ENCODE measurements around the gene AXL. TPM values are rescaled to one million over a fixed set of nuclear protein-coding genes. Genes with fewer than 3 reads are reported as not detected.
"Not testable (repeated sequence)": the region's sequence is repeated elsewhere in the genome, so short reads cannot be mapped to it uniquely, and the experiment has no call there.

AXL gene
- total RNA-seq, 2 donors from 2014 or later = 138 to 157 TPM

DNA sequence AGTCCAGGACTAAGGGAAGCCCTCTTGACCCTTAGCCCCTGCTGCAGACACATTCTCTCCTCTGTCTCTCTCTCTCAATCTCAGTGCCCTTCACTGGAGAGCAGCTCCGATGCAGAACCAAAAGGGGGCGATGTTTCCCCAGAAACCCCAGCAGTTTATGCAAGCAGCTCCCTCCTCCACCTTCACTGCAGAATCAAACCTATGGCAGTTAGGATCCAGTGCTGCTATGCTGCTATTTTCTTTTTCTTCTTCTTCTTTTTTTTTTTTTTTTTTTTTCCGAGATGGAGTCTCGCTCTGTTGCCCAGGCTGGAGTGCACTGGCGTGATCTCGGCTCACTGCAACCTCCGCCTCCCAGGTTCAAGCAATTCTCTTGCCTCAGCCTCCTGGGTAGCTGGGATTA is 14.7 kb upstream of the AXL start:
- DNase-seq (ENCODE audit: low spot score); H3K27ac ChIP-seq; H3K4me1 ChIP-seq (ENCODE audit: control insufficient read depth in 1 of 2, low read depth in 2 of 2); H3K9me3 ChIP-seq; H3K36me3 ChIP-seq; H3K27me3 ChIP-seq (replicated peaks; ENCODE audit: insufficient read depth); H3K4me3 ChIP-seq: not testable (repeated sequence)
- peak; percentile 95 for ATAC-seq (ENCODE audit: insufficient number of reproducible peaks, low FRiP score, low read depth)
- TF ChIP-seq, protein P1, sequence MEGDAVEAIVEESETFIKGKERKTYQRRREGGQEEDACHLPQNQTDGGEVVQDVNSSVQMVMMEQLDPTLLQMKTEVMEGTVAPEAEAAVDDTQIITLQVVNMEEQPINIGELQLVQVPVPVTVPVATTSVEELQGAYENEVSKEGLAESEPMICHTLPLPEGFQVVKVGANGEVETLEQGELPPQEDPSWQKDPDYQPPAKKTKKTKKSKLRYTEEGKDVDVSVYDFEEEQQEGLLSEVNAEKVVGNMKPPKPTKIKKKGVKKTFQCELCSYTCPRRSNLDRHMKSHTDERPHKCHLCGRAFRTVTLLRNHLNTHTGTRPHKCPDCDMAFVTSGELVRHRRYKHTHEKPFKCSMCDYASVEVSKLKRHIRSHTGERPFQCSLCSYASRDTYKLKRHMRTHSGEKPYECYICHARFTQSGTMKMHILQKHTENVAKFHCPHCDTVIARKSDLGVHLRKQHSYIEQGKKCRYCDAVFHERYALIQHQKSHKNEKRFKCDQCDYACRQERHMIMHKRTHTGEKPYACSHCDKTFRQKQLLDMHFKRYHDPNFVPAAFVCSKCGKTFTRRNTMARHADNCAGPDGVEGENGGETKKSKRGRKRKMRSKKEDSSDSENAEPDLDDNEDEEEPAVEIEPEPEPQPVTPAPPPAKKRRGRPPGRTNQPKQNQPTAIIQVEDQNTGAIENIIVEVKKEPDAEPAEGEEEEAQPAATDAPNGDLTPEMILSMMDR (IDR thresholded peaks at IDR 0.05) = peak; percentile 80

DNA sequence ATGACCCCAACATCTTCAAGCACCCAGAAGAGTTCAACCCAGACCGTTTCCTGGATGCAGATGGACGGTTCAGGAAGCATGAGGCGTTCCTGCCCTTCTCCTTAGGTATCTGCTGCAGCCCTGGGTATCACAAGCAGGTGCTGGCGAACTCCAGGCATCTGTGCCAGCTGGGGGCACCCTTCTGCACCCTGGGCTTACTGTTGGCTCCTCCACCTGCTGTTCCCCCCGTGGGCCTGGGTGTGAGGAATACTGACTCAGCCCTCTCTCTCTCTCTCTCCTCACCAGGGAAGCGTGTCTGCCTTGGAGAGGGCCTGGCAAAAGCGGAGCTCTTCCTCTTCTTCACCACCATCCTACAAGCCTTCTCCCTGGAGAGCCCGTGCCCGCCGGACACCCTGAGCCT is 13.0 kb upstream of the AXL start:
- H3K36me3 ChIP-seq = no peaks in the 10 kb centered on the region
- no peak overlapping the region for H3K4me3 ChIP-seq
- no peaks in the 10 kb centered on the region for H3K9me3 ChIP-seq
- ATAC-seq (ENCODE audit: insufficient number of reproducible peaks, low FRiP score, low read depth) (no peak), DNase-seq (ENCODE audit: low spot score) (no peak)
- H3K4me1 ChIP-seq (ENCODE audit: control insufficient read depth in 1 of 2, low read depth in 2 of 2) = peaks cover 0 to 8% of the 10 kb centered on the region in 2 donors
- H3K27me3 ChIP-seq (replicated peaks; ENCODE audit: insufficient read depth) = no peaks in the 10 kb centered on the region
- H3K27ac ChIP-seq = no peak overlapping the region
- TF ChIP-seq, protein P1 (IDR thresholded peaks at IDR 0.05) = no peak

DNA sequence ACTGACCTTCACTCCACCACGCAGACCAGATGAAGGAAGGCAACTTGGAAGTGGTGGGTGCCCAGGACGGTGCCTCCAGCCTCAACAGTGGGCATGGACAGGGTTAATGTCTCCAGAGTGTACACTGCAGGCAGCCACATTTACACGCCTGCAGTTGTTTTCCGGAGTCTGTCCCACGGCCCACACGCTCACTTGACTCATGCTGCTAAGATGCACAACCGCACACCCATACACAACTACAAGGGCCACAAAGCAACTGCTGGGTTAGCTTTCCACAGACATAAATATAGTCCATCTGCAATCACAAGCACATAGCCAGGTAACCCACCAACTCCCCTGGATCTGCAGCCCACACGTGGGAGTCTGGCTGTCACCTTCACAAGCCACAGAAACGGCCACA is 12.6 kb upstream of the AXL start:
- H3K27ac ChIP-seq = peak overlapping the region in 1 of 2 donors; percentile 76
- ATAC-seq (ENCODE audit: insufficient number of reproducible peaks, low FRiP score, low read depth) = no peak

DNA sequence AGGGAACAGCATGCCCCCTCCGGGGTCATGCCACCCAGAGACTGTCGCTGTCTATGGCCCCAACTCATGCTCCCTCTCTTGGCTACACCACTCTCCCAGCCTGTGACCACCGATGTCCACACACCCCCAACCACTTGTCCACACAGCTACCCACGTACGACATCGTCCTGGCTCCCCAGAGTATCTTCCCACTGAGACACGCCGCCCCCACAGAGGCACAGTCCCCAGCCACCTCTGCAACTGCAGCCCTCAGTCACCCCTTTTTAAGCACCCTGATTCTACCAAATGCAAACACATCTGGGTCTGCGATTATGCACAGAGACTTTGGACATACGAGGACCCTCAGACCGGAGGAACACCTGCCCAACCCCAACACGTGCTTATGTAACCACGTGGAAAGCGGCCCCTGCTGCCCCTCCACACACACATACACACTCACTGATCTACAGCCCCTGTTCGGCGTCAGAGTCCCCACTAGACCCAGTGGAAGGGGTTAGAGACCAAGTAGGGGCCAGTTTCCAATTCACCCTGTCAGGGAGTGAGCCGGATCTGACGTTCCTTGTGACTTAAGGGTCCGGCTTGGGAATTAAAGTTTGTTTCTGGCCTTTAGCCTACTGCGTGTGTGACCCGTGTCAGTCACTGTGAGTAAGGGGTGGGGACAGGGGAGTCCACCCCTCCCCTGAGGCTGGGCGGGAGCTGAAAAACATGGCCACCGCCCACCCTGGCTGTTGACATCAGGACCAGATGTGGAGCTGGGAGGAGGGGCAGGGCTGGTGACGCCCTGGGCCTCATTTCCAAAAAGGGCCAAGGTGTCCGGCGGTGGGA is 11.9 kb upstream of the AXL start:
- TF ChIP-seq, protein P1 (IDR thresholded peaks at IDR 0.05) = no peak
- Histone ChIP-seq H3K27me3 (replicated peaks; ENCODE audit: insufficient read depth) (no peaks in the 10 kb centered on the region), H3K36me3 (no peaks in the 10 kb centered on the region), H3K9me3 (no peaks in the 10 kb centered on the region), H3K4me1 (ENCODE audit: control insufficient read depth in 1 of 2, low read depth in 2 of 2) (peaks cover 0 to 8% of the 10 kb centered on the region in 2 donors), H3K27ac (peak overlapping the region; percentile 36 to 76), H3K4me3 (peak overlapping the region; percentile 35)
- peak; percentile 62 for DNase-seq (ENCODE audit: low spot score)
- ATAC-seq (ENCODE audit: insufficient number of reproducible peaks, low FRiP score, low read depth) = no peak

More for the DNA sequence above, 12.6 kb upstream of the AXL start:
- no peak for DNase-seq (ENCODE audit: low spot score)
- Histone ChIP-seq H3K9me3 (no peaks in the 10 kb centered on the region), H3K36me3 (no peaks in the 10 kb centered on the region), H3K27me3 (replicated peaks; ENCODE audit: insufficient read depth) (no peaks in the 10 kb centered on the region), H3K4me3 (no peak overlapping the region), H3K4me1 (ENCODE audit: control insufficient read depth in 1 of 2, low read depth in 2 of 2) (peaks cover 0 to 8% of the 10 kb centered on the region in 2 donors)
- TF ChIP-seq, protein P1 (IDR thresholded peaks at IDR 0.05) = no peak

DNA sequence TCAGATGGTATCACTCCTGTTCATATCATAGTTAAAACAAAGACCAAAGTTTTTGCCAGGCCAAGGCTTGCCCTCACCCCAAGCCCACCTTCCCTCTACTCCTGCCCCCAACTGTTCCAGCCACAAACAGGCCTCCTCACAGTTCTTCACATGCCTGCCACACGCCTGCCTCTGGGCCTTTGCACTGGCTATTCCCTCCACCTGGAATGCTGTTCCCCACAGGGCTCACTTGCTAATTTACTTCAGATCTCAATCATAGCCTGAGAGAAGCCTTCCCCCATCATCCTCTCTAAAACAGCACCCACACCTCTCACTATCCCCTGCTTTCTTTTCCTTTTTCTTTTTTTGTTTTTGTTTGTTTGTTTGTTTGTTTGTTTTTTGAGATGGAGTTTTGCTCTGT is 4.9 kb upstream of the AXL start:
- Histone ChIP-seq H3K27me3 (replicated peaks; ENCODE audit: insufficient read depth) (no peaks in the 10 kb centered on the region), H3K4me3 (no peak overlapping the region), H3K9me3 (no peaks in the 10 kb centered on the region), H3K27ac (no peak overlapping the region), H3K4me1 (ENCODE audit: control insufficient read depth in 1 of 2, low read depth in 2 of 2) (peaks cover 0 to 11% of the 10 kb centered on the region in 2 donors), H3K36me3 (no peaks in the 10 kb centered on the region)
- DNase-seq (ENCODE audit: low spot score) (no peak), ATAC-seq (ENCODE audit: insufficient number of reproducible peaks, low FRiP score, low read depth) (no peak)
- TF ChIP-seq, protein P1 (IDR thresholded peaks at IDR 0.05) = no peak
